Adipose tissue (tissue), 3 donors: ENCODE measurements around the gene TMTC4. TPM values are rescaled to one million over a fixed set of nuclear protein-coding genes. Genes with fewer than 3 reads are reported as not detected.
"Not testable (repeated sequence)": the region's sequence is repeated elsewhere in the genome, so short reads cannot be mapped to it uniquely, and the experiment has no call there.

ENCODE experiments used
- H3K27ac ChIP-seq: one replicate; pipeline ENCODE4 v1.5.1; 2013; ENCODE audit warnings: low read depth, low read length
- WGBS, 3 donors: extraction: QIAGEN DNeasy Blood & Tissue Kit; methylation state at CpG; one replicate each; pipeline ENCODE4 v1.1.7; 2013; 5-methylcytosine and 5-hydroxymethylcytosine counted together
- polyA plus RNA-seq, 3 donors: library from polyadenylated mRNA; stranded (reverse); fragments of 200-250 nt; gene quantifications; one replicate each; pipeline ENCODE4 v1.2.3, GENCODE V29; 2013
- donor health status: healthy with polysubstance abuse.
- donor health status: Bipolar disorder and iron deficiency.
- donor health status: healthy.

TMTC4 gene
- polyA plus RNA-seq, 3 donors = 6.6 to 9.4 (median 8.4) TPM

GRCh38 chr13:100601716-100602115 is 72.9 kb downstream of the TMTC4 start:
- no peak overlapping the region for H3K27ac ChIP-seq
- WGBS, 3 donors = 95 to 97% (median 95%) methylated on average over 7 of the region's 7 CpGs

- H3K27ac ChIP-seq = no peak overlapping the region
- WGBS, 3 donors = 40 to 67% (median 63%) methylated on average over 6 of the region's 6 CpGs
Measured at GRCh38 chr13:100600915-100601314, 73.7 kb downstream of the TMTC4 start.

GRCh38 chr13:100600461-100600860 is 74.1 kb downstream of the TMTC4 start:
- no peak overlapping the region for H3K27ac ChIP-seq
- WGBS, 3 donors = 86 to 98% (median 90%) methylated on average over 6 of the region's 6 CpGs

DNA sequence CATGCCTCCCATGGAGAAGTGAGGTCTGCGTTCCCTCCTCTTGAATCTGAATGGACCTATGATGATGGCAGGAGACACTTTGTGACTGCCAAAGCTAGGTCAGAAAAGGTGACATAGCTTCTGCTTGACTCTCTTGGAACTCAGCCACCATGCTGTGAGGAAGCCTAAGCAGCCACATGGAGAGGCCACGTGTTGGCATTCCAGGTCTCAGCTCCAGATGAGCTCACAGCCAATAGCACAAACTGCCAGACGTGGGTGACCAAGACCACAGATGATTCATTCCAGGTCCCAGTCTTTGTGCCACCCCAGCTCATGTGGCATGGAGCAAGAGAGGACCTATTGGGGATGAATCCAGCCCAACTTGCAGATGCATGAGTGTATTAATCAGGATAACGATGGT is 77.3 kb downstream of the TMTC4 start:
- 87 to 95% (median 93%) methylated on average over 4 of the region's 4 CpGs for WGBS, 3 donors
- H3K27ac ChIP-seq = no peak overlapping the region

DNA sequence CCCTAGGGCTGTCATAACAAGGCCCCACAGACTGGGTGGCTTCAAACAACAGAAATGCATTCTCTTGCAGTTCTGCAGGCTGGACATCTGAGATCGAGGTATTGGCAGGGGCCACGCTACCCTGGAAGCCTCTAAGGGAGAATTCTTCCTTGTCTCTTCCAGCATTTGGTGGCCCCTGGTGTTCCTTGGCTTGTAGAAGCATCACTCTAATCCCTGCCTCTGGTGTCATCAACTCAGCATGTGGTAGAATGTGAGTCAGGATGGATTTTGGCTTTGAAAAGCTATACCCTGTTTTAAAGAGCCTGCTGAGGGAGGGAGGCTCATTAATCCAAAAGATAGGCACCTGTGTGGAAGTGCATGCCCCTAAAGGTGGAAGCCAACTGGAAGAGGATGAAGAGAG is 78.1 kb downstream of the TMTC4 start:
- H3K27ac ChIP-seq = no peak overlapping the region
- WGBS, 3 donors = 88 to 95% (median 95%) methylated on average over 2 of the region's 2 CpGs

- WGBS, 3 donors = 41 to 84% (median 84%) methylated on average over 4 of the region's 4 CpGs
- no peak overlapping the region for H3K27ac ChIP-seq
Measured at GRCh38 chr13:100594731-100595130, 79.9 kb downstream of the TMTC4 start.

DNA sequence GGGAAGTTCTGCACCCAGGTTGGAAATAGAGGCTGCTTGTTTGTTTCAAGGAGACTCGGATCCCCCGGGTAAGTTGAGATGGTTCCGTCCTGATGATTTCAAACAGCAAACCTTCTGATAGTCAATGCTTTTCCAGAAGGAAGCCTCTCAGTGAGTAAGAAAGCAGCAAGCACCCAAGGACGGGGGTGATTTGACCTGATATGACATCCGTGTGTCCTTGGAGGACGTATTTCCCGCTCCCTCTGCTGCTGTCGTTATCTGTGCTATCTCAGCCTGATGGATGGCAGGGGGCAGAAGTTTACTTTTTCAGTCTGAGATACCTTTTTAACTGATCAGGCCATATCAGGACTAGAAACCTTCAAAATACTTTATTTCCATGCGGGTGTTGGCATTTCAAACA is 80.3 kb downstream of the TMTC4 start:
- WGBS, 3 donors = 54 to 80% (median 80%) methylated on average over 9 of the region's 9 CpGs
- no peak overlapping the region for H3K27ac ChIP-seq

DNA sequence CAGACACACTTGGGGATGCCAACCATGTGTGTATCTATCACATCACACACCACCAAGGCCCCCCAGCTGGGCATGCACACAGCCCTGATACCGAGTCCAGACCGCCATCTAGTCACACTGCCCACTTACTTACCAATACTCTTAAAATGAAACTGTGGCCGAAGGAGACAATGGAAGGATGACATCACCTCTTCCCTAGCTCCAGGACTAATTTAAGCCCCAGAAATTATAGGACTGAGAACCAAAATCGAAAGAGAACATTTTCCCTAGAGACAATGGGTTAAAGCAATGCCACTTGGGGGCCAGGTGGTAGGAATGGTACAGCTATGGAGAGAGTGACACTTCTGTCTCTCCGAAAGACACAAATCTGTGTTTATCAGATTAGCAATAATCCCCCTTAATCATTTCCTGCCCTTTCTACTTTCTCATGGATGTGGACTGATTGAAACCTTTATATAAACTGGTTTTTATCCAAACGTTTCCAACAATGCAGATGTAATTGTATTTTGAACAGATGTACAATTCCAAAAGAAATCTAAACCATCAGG is 85.3 kb downstream of the TMTC4 start:
- H3K27ac ChIP-seq = no peak overlapping the region
- WGBS, 3 donors = 62 to 80% (median 62%) methylated on average over 6 of the region's 6 CpGs

DNA sequence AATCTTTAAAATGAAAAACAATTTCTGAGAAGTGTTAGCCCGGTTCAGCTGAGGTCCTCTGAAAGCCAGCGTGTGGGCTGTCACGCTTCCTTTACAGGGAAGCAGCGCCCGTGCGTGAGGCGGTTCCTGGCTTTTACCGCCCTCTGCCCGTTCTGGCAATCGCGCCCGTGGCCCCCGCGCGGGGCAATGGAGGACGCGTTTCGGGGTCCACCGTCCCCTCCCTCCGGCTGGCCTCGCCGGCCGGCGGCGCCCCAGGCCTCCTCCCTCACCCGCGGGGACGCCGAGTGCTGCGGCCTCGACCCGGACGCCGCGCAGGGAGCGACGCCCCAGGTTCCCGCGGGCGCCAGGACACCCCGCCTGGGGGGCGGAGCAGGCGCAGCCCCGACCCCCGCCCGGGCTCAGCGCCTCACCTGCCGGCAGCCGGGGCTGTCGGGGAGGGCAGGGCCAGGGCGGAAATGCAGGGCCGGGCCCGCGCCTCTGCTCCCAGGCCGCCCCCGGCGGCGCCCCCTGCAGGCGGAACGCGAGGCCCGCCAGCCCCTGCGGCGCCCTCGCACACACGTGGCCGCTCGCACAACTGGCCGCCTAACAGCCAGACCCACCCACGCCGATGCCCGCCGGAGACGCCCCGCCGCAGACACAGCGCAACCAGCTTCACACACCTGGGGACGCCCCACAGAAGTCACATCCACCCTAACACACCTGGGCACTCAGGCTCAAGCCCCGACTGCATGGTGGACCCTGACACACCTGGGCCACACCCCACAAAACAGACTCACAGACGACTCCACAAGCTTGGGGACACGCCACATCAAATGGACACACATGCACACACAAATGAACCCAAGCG is 86.0 kb downstream of the TMTC4 start, which contains the start of gene GGACT:
Gene GGACT, minus strand, starts transcription at position 459 of the 847 bp plus-strand sequence. CDS start 56,198 bp downstream, outside the sequence.
- no peak within 1 kb of the TSS for H3K27ac ChIP-seq
- 6 to 12% (median 9%) methylated on average over 55 to 82 of the region's 82 CpGs for WGBS, 3 donors

DNA sequence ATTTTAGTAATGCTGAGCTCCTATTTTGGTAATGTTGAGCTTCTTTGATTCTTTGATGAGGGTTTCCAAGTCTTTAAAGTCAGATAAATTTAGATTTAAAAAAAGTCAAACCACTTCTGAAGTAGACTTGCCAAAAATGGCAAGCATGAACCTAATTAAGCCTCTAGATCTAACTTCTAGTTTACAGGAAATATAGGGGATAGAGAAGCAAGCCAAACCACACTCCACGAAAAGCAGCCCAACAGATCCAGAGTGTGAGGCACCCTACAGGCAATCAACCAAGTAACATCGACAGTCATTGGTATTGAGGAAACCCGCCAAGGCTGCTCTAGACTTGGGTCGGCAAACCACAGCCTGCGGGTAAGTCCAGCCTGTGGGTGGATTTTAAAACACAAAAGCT is 89.7 kb downstream of the TMTC4 start:
- H3K27ac ChIP-seq = no peak overlapping the region
- 83 to 91% (median 84%) methylated on average over 5 of the region's 5 CpGs for WGBS, 3 donors

DNA sequence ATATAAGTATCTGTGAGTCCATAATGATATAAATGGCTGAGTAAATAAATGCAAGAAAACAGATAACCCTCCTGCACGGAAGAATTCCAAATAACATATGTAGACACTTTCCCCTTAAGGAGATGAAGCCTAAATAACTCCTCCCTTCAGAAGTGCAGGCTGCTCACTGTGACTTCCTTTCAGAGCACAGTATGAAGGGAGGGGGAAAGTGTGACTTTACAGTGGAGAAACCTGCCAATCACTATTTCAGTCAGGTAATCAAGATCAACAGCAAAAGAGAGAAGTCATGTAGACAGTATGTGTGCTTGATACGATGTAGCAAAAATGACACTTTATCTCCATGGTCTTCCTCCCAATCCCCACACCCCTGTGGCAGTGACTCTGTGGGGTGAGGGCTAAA is 93.1 kb downstream of the TMTC4 start:
- WGBS, 3 donors = 91 to 97% (median 95%) methylated on average over 2 of the region's 2 CpGs
- H3K27ac ChIP-seq = no peak overlapping the region

- no peak overlapping the region for H3K27ac ChIP-seq
- 93 to 96% (median 93%) methylated on average over 4 of the region's 4 CpGs for WGBS, 3 donors
Measured at GRCh38 chr13:100581030-100581429, 93.6 kb downstream of the TMTC4 start.

DNA sequence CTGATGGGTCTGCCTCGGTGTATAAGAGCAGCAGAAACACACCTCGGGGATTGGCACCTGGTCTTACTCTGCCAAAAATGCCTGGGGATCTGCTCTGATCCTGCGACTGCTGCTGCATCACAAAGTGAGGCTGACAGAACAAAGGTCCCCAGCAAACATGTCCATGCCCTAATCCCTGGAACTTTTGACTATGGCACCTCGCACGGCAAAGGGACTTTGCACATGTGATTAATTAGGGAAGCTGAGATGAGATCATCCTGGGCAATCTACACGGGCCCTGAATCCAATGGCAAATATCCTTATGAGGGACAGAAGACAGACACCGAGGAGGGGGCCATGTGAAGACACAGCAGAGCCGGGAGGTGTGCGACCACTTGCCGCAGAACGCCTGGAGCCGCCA is 94.5 kb downstream of the TMTC4 start:
- 94 to 97% (median 94%) methylated on average over 12 of the region's 12 CpGs for WGBS, 3 donors
- no peak overlapping the region for H3K27ac ChIP-seq

GRCh38 chr13:100577239-100577638 is 97.4 kb downstream of the TMTC4 start:
- not testable (repeated sequence) for H3K27ac ChIP-seq
- 95 to 98% (median 98%) methylated on average over 4 of the region's 4 CpGs for WGBS, 3 donors

- 30 to 43% (median 36%) methylated on average over 2 of the region's 2 CpGs for WGBS, 3 donors
- H3K27ac ChIP-seq = no peak overlapping the region
Measured at GRCh38 chr13:100573121-100573520, 101.5 kb downstream of the TMTC4 start.

GRCh38 chr13:100566543-100566942 is 108.1 kb downstream of the TMTC4 start:
- no peak overlapping the region for H3K27ac ChIP-seq
- WGBS, 3 donors = 89 to 91% (median 90%) methylated on average over 6 of the region's 6 CpGs

GRCh38 chr13:100565286-100565685 is 109.3 kb downstream of the TMTC4 start:
- WGBS, 3 donors = 48 to 71% (median 69%) methylated on average over 8 of the region's 8 CpGs
- no peak overlapping the region for H3K27ac ChIP-seq

GRCh38 chr13:100564444-100565223 is 110.0 kb downstream of the TMTC4 start:
- 38 to 88% (median 84%) methylated on average over 13 of the region's 13 CpGs for WGBS, 3 donors
- H3K27ac ChIP-seq = no peak overlapping the region

- 96 to 98% (median 96%) methylated on average over 7 of the region's 7 CpGs for WGBS, 3 donors
- H3K27ac ChIP-seq = no peak overlapping the region
Measured at GRCh38 chr13:100563779-100564178, 110.8 kb downstream of the TMTC4 start.
